Endothelial cell of umbilical vein (primary cell): Measurements from ENCODE around the gene LDLRAD4. TPM values are rescaled to one million over a fixed set of nuclear protein-coding genes. Genes with fewer than 3 reads are reported as not detected.
A peak's percentile ranks its signal among the peaks of the same experiment; 100 is the strongest.

ENCODE experiments used
- BruUV-seq: library from RNA; stranded (reverse); fragments of 400-500 nt; replicated peaks from 2 replicates; lab custom pipeline; 2021; lab: Mats Ljungman, UMichigan
- CTCF ChIA-PET: fragments of 300-600, 350-600 bp; sonication (Branson Sonifier 250); formaldehyde crosslinking; loops from one replicate; lab custom pipeline; 2021; ENCODE audit warnings: antibody characterized with exemption, inconsistent platforms; lab: Charles Lee
- POLR2A ChIA-PET: fragments of 300-600, 350-600 bp; sonication (Branson Sonifier 250); formaldehyde crosslinking; loops from one replicate; lab custom pipeline; 2021; ENCODE audit warnings: antibody characterized with exemption, inconsistent platforms; lab: Charles Lee
- DNase-seq: peaks from one replicate; pipeline ENCODE4 v3.0.0-alpha.2; 2011; ENCODE audit warnings: low read depth, low spot score
- FAIRE-seq: peaks from 2 replicates; lab custom pipeline; 2011; peaks lifted over from hg19 to GRCh38; lab: Jason Lieb, UNC
- H2AFZ ChIP-seq: 2 replicates; pipeline ENCODE4 v1.6.0; 2012; ENCODE audit warnings: low read depth, low read length, control low read depth, inconsistent platforms
- H3K27ac ChIP-seq: 2 replicates; pipeline ENCODE4 v1.5.1; 2011; ENCODE audit warnings: low read depth, mild to moderate bottlenecking, control low read depth, low read length, moderate library complexity; ENCODE audit not compliant: insufficient read depth
- H3K27me3 ChIP-seq, 2 experiments: 2 replicates each; pipeline versions ENCODE4 v1.6.0 to v1.6.1; 2011; ENCODE audit warnings: low read length in 2 of 2, mixed read lengths in 1 of 2; ENCODE audit not compliant: control insufficient read depth in 2 of 2, insufficient read depth in 2 of 2
- H3K36me3 ChIP-seq, 2 experiments: 2 replicates in 1 of 2; 3 replicates in 1 of 2; pipeline ENCODE4 v1.5.1; 2011; ENCODE audit warnings: low read length in 2 of 2, mild to moderate bottlenecking in 1 of 2, moderate library complexity in 1 of 2; ENCODE audit not compliant: control insufficient read depth in 2 of 2, insufficient read depth in 2 of 2; ENCODE audit errors: extremely low read depth in 1 of 2
- H3K4me1 ChIP-seq: 3 replicates; pipeline ENCODE4 v1.5.1; 2011; ENCODE audit warnings: mild to moderate bottlenecking, low read length; ENCODE audit not compliant: control insufficient read depth, insufficient read depth; ENCODE audit errors: extremely low read depth
- H3K4me2 ChIP-seq: 2 replicates; pipeline ENCODE4 v1.6.1; 2011; ENCODE audit warnings: low read length, control low read depth, mixed read lengths; ENCODE audit not compliant: insufficient read depth
- H3K4me3 ChIP-seq, 3 experiments: fragments of 200-600 bp in 1 of 3; sonication (generic), shearing (Covaris generic) in 1 of 3; replicated peaks in 1 of 3; 2 replicates each; pipeline ENCODE4 v1.5.1; 2011 to 2016; ENCODE audit warnings: control low read depth in 3 of 3, low read length in 3 of 3, mild to moderate bottlenecking in 2 of 3, inconsistent platforms in 1 of 3, low read depth in 1 of 3, moderate library complexity in 1 of 3; ENCODE audit not compliant: insufficient read depth in 1 of 3
- H3K79me2 ChIP-seq: 2 replicates; pipeline ENCODE4 v1.6.0; 2012; ENCODE audit warnings: low read length, inconsistent platforms; ENCODE audit not compliant: control insufficient read depth, insufficient read depth
- H3K9ac ChIP-seq: replicated peaks from 2 replicates; pipeline ENCODE3; 2011; ENCODE audit warnings: low read length, control low read depth; ENCODE audit not compliant: insufficient read depth; ENCODE audit errors: extremely low read depth
- H3K9me1 ChIP-seq: replicated peaks from 3 replicates; pipeline ENCODE4 v1.6.0; 2011; ENCODE audit warnings: mild to moderate bottlenecking, low read length; ENCODE audit not compliant: control insufficient read depth, insufficient read depth; ENCODE audit errors: extremely low read depth
- H3K9me3 ChIP-seq: replicated peaks from 2 replicates; pipeline ENCODE4 v1.5.1; 2012; ENCODE audit warnings: low read length, inconsistent platforms; ENCODE audit not compliant: control insufficient read depth, insufficient read depth
- H4K20me1 ChIP-seq: replicated peaks from 2 replicates; pipeline ENCODE3; 2011; ENCODE audit warnings: mild to moderate bottlenecking, low read length; ENCODE audit not compliant: control insufficient read depth, insufficient read depth; ENCODE audit errors: extremely low read depth
- JUN ChIP-seq: IDR thresholded peaks from 2 replicates; pipeline ENCODE4 v1.6.1; 2011; ENCODE audit warnings: borderline replicate concordance, low read depth; ENCODE audit not compliant: insufficient read length, insufficient read depth
- MYC ChIP-seq: IDR thresholded peaks from one replicate; pipeline ENCODE4 v1.6.1; 2011; ENCODE audit warnings: mild to moderate bottlenecking, low read depth, low read length
- POLR2AphosphoS5 ChIP-seq: IDR thresholded peaks from 2 replicates; pipeline ENCODE4 v1.6.1; 2012; ENCODE audit warnings: low read depth, mild to moderate bottlenecking, control low read depth, low read length, moderate library complexity; ENCODE audit not compliant: insufficient read depth
- dilution Hi-C: fragments of 300-500 bp; cut with MboI; formaldehyde crosslinking; loops from one replicate; pipeline ENCODE4 v1.15.0; 2019; ENCODE audit warnings: low sequenced_read_pairs; ENCODE audit not compliant: extremely low pct_ligation_motif_present
- intact Hi-C: fragments of 100-400 bp; cut with micrococcal nuclease; formaldehyde crosslinking; loops from one replicate; pipeline ENCODE4 v1.10.0; 2022
- polyA plus RNA-seq, 4 experiments: library from polyadenylated mRNA; depleted of rRNA in 3 of 4; stranded (reverse) in 3 of 4; unstranded in 1 of 4; fragments of >200 nt; gene quantifications; 2 replicates each; pipeline versions ENCODE4 v1.2.1 to v1.2.3, GENCODE V29; 2011 to 2012; ENCODE audit warnings: missing spikeins in 1 of 4
- total RNA-seq: library from RNA; stranded (reverse); gene quantifications from 2 replicates; pipeline ENCODE4 v1.2.3, GENCODE V29; 2021
- TF ChIP-seq, protein P1 (sequence below), 2 donors: IDR thresholded peaks; 1 replicate in 1 of 2; 2 replicates in 1 of 2; pipeline ENCODE4 v1.5.1; 2011; ENCODE audit warnings: low read length in 2 of 2, mild to moderate bottlenecking in 2 of 2, moderate library complexity in 2 of 2, control low read depth in 1 of 2, inconsistent platforms in 1 of 2, low read depth in 1 of 2; ENCODE audit not compliant: insufficient read depth in 1 of 2; ENCODE audit errors: extremely low read depth in 1 of 2

LDLRAD4 gene
- total and polyA plus RNA-seq, 2 donors (not counting 3 experiments of a cell fraction or from before 2014, with no cell fraction given): 5.2 to 6.5 TPM

DNA sequence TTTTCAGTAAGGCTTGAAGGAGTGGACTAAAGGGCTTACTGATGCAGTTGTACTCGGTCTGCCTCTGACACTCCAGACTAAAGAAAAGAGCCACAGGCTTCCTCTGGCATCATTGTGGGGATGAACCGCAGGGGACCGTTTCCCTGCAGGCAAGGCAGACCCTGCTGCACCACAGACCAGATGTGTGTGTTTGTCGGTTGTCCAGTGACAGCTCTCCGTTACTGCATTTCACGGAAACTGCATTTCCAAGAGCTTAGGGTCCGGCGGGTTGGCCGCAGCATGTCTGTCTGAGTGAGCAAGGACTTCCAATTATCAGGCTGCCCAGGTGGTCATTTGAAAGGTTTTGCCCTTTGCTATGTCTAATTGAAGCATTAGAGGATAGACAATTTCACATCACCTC, 409.7 kb downstream of the LDLRAD4 start:
- no peaks in the 10 kb centered on the region for H3K9me3 ChIP-seq
- no peaks in the 10 kb centered on the region for H3K27me3 ChIP-seq
- DNase-seq: no peak
- no peak overlapping the region for H3K27ac ChIP-seq
- ChIA-PET POLR2A (no interaction called here), CTCF (interaction anchor here (4.2 kb wide), 1 partner anchor 412 kb away, joined by 23 read pairs; no protein-coding TSS in a partner anchor)
- TF ChIP-seq MYC: no peak
- FAIRE-seq: no peak
- no peaks in the 10 kb centered on the region for H3K4me1 ChIP-seq
- no peak overlapping the region for H2AFZ ChIP-seq
- BruUV-seq: no TSS peak
- intact Hi-C loops: no loop called here
- H3K4me2 ChIP-seq: no peak overlapping the region
- dilution Hi-C loops: no loop called here
- H3K4me3 ChIP-seq: no peak overlapping the region
- no peaks in the 10 kb centered on the region for H3K79me2 ChIP-seq
- H3K9ac ChIP-seq: no peak overlapping the region
- H4K20me1 ChIP-seq: no peaks in the 10 kb centered on the region
- H3K36me3 ChIP-seq: no peaks in the 10 kb centered on the region
- no peaks in the 10 kb centered on the region for H3K9me1 ChIP-seq

DNA sequence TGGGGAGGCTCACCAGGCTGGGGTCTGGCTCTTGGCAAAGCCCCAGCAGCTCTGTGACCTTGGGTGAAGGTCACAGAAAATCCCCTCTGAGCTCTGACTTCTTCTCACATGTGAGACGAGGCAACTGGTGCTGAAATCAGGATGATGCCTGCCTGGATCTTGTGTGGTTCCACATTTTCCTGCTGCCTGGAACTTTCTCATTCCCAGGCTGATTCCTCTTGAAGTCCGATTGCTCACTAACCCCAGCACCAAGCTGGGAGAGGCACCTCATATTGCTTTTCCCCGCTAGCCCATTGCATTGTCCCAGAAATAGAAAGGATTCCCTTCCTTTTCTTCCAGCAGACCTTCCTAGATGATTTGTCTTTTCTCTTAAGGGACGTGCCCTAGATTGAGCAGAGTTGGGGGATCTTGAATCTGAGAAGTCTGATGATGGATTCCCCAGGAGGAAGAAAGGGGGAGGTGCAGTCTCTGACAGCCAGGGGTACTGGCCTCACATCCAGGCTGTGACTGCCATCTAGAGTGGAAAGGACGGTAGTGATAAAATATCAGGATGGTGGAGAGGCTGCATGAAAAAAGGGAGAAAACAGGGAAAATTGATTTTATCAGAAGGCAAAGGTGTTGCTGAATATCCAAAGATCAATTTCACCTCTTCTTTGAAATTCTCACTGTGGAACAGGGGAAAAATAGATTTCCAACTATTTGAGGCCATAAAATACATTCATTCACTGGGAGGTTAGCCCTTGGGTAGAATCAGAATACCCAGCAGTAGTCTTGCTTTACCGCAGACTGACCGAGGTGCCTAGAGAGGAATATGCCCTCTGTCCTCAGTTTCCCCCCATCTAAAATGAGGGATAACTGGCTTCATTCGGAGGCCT, 411.5 kb downstream of the LDLRAD4 start:
- FAIRE-seq (peak; percentile 87), DNase-seq (peak; percentile 67)
- no peak overlapping the region for H3K4me2 ChIP-seq
- H4K20me1 ChIP-seq: no peaks in the 10 kb centered on the region
- no peaks in the 10 kb centered on the region for H3K36me3 ChIP-seq
- no peak for TF ChIP-seq JUN
- TF ChIP-seq MYC: no peak
- TF ChIP-seq, protein P1, sequence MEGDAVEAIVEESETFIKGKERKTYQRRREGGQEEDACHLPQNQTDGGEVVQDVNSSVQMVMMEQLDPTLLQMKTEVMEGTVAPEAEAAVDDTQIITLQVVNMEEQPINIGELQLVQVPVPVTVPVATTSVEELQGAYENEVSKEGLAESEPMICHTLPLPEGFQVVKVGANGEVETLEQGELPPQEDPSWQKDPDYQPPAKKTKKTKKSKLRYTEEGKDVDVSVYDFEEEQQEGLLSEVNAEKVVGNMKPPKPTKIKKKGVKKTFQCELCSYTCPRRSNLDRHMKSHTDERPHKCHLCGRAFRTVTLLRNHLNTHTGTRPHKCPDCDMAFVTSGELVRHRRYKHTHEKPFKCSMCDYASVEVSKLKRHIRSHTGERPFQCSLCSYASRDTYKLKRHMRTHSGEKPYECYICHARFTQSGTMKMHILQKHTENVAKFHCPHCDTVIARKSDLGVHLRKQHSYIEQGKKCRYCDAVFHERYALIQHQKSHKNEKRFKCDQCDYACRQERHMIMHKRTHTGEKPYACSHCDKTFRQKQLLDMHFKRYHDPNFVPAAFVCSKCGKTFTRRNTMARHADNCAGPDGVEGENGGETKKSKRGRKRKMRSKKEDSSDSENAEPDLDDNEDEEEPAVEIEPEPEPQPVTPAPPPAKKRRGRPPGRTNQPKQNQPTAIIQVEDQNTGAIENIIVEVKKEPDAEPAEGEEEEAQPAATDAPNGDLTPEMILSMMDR (IDR thresholded peaks at IDR 0.05; ENCODE audit: extremely low read depth in 1 of 2, insufficient read depth in 1 of 2, low read depth in 1 of 2, low read length in 2 of 2): peak; percentile 63 to 68
- TF ChIP-seq POLR2AphosphoS5: no peak
- BruUV-seq: no TSS peak
- no peak overlapping the region for H3K4me3 ChIP-seq
- no peaks in the 10 kb centered on the region for H3K9me3 ChIP-seq
- no peak overlapping the region for H2AFZ ChIP-seq
- H3K27me3 ChIP-seq: no peaks in the 10 kb centered on the region
- no peak overlapping the region for H3K9ac ChIP-seq
- no peaks in the 10 kb centered on the region for H3K79me2 ChIP-seq
- H3K4me1 ChIP-seq: no peaks in the 10 kb centered on the region
- no peak overlapping the region for H3K27ac ChIP-seq
- no peaks in the 10 kb centered on the region for H3K9me1 ChIP-seq
- CTCF ChIA-PET: interaction anchor here (0.6 to 4.2 kb wide), 12 partner anchors 9 to 695 kb away, joined by 3 to 23 read pairs (median 6); no protein-coding TSS in a partner anchor
- intact Hi-C loops: loop anchor here (1.0 to 5.0 kb wide), 8 partner anchors 72 to 903 kb away; no protein-coding TSS in a partner anchor
- dilution Hi-C loops: no loop called here
- POLR2A ChIA-PET: no interaction called here
